CMK (cell line): ENCODE results near the gene TMEM178B.
"Not testable (repeated sequence)": the region's sequence is repeated elsewhere in the genome, so short reads cannot be mapped to it uniquely, and the experiment has no call there.

Experiments used
- DNase-seq: peaks from one replicate; pipeline ENCODE4 v3.0.0-alpha.2; 2010; ENCODE audit warnings: low read depth

TMEM178B gene

DNA sequence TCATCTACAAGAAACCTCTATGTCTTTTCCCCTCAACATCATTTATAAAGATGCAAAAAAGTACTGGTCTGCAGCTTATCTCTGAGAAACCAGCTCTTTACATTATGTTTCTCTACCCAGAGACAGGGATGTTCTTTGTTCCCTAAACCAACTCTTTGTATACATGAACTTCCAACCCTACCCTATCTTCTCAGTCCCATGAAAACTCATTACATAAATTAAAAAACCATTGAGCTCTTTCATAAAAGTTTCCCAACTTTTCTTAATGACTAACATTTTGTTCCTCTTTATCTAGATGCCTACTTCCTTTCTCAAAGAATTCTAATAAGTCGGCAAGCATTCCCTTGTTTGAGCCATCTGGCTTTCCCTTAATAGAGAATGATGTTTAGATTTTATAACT lies 284.5 kb downstream of the TMEM178B start:
- DNase-seq: no peak

DNA sequence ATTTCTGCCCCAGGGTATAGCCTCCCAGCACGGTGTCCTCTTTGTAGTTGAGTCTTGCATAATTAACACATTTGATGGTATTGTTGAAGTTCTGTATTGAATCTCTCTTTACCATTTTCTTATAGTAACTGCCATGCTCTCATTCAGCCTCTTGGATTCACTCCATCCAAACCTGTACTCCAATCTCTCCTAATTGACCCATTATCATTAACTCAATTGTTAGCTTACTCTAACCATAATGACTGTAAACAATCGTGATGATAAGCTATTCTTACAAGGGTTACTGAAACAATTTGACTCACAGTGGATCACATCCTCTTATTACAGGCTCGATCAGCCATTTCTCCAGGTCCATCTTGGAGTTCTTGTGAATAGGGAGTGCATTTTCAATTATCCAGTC lies 285.4 kb downstream of the TMEM178B start:
- no peak for DNase-seq

DNA sequence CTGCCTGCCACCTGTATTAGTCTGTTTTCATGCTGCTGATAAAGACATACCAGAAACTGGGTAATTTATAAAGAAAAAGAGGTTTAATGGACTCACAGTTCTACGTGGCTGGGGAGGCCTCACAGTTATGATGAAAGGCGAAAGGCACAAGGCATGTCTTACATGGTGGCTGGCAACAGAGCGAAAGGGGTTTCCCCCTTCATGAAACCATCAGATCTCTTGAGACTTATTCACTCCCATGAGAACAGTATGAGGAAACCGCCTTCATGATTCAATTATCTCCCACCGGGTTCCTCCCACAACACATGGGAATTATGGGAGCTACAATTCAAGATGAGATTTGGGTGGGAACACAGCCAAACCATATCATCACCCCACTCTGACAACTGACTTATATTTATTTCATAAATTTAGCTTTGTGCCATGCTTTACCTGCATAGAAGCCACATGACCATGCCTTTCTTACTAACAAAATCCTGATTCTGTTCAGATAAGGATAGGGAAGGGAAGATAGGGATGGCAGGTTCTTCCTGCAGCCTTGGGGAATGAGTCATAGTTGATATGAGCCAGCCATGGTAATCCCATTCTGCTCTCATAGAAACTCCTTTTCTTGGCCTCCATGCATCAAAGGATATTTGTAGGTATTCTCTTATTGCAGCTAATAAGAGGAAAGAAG lies 286.0 kb downstream of the TMEM178B start:
- no peak for DNase-seq

DNA sequence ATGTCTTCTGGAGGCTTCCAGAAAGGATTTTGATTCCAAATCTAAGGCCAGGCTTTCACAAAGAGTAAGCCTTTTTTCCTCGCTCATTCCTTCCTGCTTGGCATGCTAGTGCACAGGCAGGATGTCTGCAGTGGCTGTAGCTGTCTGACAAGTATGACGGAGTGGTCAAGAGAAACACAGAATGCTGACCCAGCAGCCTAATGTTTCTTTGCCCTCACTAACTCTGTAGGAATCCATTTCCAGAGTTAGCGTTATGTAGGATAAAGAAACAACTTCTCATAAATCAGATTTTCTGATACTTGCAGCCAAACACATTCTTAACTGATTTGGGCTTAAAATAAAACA lies 286.5 kb downstream of the TMEM178B start:
- no peak for DNase-seq

- no peak for DNase-seq
These were observed 286.9 kb downstream of the TMEM178B start for GRCh38 chr7:141360803-141361202.

- DNase-seq: no peak
These were observed 287.6 kb downstream of the TMEM178B start for GRCh38 chr7:141361479-141361878.

GRCh38 chr7:141361960-141362359 lies 288.1 kb downstream of the TMEM178B start:
- DNase-seq: no peak

DNA sequence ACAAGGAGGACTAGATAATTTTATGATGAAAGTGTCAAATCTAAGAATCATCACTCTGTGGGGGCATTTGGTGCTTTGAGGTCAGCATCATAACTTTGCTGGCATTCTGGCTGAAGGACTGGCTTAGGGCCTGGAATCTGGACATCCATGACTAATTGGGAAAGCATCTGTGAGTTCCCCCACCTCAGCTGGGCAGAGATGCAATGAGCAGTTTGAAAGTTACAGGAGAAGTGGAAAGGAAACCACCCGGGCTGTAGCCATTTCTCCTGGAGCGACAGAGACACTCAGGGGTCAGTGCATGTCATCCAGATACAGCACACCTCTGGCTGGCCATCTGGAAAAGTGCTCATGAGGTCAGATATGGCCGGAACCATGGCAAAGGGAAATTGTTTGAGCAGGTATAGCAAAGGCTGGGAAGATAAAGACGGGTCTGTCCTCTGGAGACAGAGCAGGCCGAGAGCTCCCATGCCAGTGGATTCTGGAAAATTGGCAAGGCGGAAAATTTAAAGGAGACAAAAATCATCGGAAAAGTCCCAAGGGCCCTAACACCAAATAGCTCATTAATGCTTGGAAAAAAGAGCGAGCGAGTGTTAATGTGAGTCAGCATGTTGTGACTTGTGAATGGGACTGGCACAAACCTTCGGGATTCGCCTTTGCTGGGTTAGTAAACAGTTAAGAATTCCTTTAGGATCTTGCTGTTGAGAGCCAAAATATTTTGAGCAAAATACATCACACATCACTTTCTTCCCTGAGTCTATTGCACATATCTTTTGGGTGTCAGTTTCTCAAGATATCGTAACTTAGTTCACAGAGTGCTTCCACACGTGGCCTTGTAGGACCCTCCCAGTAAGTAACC lies 288.9 kb downstream of the TMEM178B start:
- DNase-seq: no peak

- DNase-seq: no peak
These were observed 289.9 kb downstream of the TMEM178B start for GRCh38 chr7:141363748-141364147.

DNA sequence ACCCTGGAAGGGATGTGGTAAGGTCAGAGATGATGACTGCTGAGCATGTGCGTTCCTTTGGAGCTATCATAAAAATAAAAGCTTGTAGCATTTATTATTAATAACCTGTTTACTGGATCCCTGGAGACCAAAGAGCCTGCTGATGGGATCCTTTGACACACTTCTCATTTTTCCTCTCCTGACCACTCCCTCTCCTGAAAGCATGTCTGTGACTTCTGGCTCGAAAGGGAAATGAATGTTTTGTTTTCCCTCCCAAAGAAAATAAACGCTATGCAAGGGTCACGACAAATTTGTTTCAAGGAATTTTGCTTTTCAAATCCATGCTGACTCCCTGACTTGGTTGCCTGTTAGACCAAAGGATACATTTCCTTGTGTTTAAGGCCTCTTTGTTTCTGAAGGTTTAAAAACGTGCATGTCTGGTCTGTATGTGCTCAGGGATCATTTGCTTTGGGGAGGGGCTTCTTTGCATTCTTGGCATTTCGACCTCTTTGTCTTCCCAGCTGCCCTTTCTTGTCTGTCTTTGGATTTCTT lies 292.3 kb downstream of the TMEM178B start:
- no peak for DNase-seq

DNA sequence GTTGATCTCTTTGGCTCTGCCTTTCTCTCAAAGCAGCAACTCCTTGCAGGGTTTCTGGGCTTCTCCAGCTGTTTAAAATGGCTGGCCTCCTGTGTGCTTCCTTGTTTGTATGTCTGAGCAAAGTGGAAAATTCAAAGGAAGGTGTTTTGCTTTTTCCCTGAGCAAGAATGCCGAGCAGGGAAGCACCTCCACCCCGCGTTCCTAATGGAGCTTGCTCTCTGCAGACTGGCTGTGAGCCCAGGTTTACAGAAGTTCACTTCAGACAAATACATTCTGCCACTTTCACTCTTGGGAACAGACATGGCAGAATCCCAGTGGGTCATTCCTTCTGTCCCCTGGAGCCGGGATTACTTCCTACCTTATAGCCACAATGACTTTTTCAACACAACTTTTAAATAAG lies 295.6 kb downstream of the TMEM178B start:
- DNase-seq: no peak

GRCh38 chr7:141370178-141370577 lies 296.3 kb downstream of the TMEM178B start:
- no peak for DNase-seq

- DNase-seq: no peak
These were observed 296.8 kb downstream of the TMEM178B start for GRCh38 chr7:141370650-141371049.

DNA sequence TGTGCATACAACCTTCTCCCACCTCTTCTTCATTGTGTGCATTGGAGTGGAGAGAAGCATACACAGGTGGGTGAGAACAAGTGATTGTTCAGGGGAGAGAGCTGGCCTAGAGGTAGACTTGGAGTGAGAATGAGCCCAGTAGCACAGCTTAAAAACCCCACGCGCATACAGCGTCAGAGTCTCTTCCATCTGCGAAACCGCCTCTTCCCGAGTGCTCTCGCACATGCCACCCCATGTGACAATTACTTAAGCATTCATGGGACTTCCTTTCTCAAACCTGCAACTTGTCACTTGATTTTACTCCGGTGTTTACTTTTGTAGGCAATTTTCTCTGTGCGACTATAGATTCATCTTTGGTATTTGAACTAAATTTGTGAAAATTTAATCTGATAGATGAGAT lies 300.6 kb downstream of the TMEM178B start:
- DNase-seq: no peak

DNA sequence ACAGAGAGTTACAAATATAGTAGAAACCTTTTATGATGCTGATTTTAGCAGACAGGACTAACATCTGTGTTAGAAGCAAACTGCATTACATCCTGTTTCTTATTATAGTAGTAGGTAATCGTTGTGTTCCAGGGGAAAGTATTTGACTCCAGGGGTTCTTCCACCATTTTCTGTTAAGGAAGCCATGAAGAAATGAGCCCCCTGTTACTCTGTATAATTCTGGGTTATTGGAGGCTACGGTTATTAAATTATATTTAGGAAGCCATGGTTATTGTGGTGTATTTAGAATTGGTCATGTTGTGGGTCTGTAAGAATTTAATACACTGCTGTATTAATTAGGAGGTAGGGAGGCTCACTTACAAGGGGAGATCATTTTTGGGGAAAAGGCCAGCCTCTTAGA lies 301.6 kb downstream of the TMEM178B start:
- no peak for DNase-seq

GRCh38 chr7:141377906-141378305 lies 304.0 kb downstream of the TMEM178B start:
- DNase-seq: no peak

DNA sequence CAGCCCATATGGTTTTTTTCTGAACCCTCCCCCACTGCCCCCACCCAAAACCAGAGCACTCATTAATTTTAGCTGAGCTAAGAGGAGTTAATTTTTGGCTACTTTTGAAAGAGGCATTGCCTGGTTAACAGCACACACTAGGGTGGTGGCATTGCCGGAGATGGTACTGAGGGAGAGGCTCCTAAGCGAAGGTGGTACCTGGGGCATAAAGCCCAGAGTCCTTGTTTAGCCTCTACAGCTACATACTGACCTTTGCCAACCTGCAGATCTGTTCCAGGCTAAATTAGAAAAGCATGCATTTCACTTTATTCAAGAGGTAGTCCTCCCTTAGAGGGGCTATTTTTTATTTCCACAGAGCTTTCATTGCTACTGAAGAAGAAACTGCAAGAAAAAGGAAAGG lies 304.5 kb downstream of the TMEM178B start:
- no peak for DNase-seq

DNA sequence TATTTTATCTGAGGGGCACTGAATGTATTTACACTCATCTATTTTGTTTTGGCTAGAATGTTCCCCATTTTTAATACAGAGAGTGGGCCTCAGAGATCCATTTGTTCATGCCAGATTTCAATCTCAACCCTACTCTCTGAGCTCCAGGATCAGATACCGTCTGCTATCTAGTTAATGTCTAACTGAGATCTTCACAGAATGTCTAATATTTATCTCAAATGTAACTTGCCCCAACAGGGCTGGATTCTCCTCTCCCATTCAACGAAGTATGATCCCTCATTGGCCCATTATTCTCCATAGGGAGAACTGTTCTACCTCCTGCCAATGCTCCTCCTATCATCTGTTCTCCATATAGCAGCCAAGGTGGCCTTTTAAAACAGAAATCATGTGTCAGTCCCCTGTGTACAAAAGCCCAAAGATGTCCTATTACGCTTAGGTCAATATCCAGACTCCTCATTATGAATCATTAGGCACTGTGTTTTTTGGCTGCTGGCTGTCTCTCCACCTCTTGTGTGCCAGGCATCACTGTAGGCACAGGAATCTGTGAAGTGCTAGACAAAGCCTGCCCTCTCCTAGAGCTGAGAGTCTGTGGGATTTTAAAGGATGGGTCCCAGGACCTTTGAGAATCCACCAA lies 308.0 kb downstream of the TMEM178B start:
- DNase-seq: no peak

- DNase-seq: not testable (repeated sequence)
These were observed 309.5 kb downstream of the TMEM178B start for GRCh38 chr7:141383356-141383755.

- DNase-seq: no peak
These were observed 313.0 kb downstream of the TMEM178B start for GRCh38 chr7:141386881-141387280.

- DNase-seq: no peak
These were observed 313.8 kb downstream of the TMEM178B start for GRCh38 chr7:141387521-141388217.

- no peak for DNase-seq
These were observed 315.4 kb downstream of the TMEM178B start for GRCh38 chr7:141389140-141389796.
